Thyroid gland (tissue), 4 donors: ENCODE results near the gene LIF.

Source experiments
- POLR2A ChIP-seq, 2 donors: fragments of 450-650 bp; IDR thresholded peaks; one replicate each; pipeline ENCODE4 v1.6.1; 2017; ENCODE audit warnings: antibody characterized with exemption in 2 of 2, mild to moderate bottlenecking in 2 of 2, moderate library complexity in 1 of 2
- TF ChIP-seq, protein P1 (sequence below), 6 experiments: fragments of 200-600 bp in 3 of 6; fragments of 450-650 bp in 3 of 6; sonication (generic) in 3 of 6; IDR thresholded peaks; one replicate each; pipeline ENCODE4 v1.5.1; 2016 to 2019; ENCODE audit warnings: antibody characterized with exemption in 6 of 6, mild to moderate bottlenecking in 2 of 6, inconsistent platforms in 1 of 6, moderate library complexity in 1 of 6

- TF ChIP-seq POLR2A (IDR thresholded peaks at IDR 0.05): no peak
- TF ChIP-seq, protein P1, sequence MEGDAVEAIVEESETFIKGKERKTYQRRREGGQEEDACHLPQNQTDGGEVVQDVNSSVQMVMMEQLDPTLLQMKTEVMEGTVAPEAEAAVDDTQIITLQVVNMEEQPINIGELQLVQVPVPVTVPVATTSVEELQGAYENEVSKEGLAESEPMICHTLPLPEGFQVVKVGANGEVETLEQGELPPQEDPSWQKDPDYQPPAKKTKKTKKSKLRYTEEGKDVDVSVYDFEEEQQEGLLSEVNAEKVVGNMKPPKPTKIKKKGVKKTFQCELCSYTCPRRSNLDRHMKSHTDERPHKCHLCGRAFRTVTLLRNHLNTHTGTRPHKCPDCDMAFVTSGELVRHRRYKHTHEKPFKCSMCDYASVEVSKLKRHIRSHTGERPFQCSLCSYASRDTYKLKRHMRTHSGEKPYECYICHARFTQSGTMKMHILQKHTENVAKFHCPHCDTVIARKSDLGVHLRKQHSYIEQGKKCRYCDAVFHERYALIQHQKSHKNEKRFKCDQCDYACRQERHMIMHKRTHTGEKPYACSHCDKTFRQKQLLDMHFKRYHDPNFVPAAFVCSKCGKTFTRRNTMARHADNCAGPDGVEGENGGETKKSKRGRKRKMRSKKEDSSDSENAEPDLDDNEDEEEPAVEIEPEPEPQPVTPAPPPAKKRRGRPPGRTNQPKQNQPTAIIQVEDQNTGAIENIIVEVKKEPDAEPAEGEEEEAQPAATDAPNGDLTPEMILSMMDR (IDR thresholded peaks at IDR 0.05): no peak
These were observed 2.8 kb upstream of the LIF start for GRCh38 chr22:30249049-30250038.
